GM21717 (cell line): ENCODE results near the gene MSANTD3.
"Not testable (repeated sequence)": the region's sequence is repeated elsewhere in the genome, so short reads cannot be mapped to it uniquely, and the experiment has no call there.

Experiments used
- ATAC-seq: cut with Tn5 transposase; IDR thresholded peaks from one replicate; pipeline ENCODE4 v1.9.1; 2021; ENCODE audit warnings: mild to moderate bottlenecking, moderate library complexity; ENCODE audit not compliant: unreplicated experiment

The MSANTD3 gene

DNA sequence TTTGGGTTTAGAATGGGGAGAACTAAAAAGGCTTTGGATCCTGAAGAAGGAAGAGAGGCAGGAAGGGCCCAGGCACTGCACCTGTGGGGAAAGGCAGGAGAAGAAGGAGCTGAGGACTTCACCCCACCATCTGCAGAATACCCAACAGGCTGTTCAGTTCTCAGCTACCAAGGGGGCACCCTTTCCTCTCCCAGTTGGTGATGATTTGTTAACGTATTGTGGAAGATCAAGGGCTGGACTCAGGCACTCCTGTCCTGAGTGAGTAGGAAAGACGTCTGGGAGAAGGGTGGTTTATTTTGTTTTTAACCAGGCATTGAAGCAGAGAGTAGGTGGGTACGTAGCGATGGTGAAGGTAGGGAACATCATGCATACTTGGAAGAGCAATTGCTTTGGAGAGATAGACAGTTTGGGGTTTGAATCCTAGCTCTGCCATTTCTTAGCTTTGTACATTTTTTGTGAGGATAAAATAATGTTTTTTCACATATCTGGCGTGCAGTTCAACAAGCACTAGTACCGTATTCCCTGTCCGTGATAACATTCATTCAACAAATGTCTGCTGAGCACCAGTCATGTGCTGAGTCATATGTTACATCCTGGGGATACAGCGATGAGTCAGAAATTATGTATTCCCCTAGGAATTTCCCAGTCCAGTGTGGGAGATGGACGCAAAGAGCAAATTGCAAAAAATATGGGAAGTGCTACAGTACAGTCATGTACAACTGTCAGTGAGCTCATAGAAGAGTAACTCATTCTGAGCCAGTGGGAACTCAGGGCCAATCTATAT is 2.1 kb downstream of the MSANTD3 start:
- no peak for ATAC-seq

GRCh38 chr9:100430286-100430940 is 3.5 kb downstream of the MSANTD3 start:
- no peak for ATAC-seq

GRCh38 chr9:100431886-100432285 is 4.9 kb downstream of the MSANTD3 start:
- ATAC-seq, result no peak

DNA sequence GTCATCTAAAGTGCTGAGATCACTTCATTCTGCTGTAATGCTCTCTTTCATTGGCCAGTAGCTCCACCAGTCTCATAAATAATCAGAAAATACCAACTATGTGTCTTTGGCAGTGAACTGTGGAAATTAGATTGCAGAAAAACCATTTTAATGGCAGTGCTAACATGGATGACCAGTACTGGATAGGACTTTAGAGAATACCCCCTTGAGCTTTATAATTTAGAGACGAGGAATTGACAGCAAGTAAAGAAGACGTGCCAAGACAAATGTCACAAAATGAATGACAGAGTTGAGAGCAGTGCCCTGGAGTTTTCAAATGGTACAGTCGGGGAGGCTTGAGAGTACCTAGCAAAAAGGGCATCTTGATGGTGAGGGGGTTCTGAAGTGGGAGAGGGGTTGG is 5.8 kb downstream of the MSANTD3 start:
- no peak for ATAC-seq

DNA sequence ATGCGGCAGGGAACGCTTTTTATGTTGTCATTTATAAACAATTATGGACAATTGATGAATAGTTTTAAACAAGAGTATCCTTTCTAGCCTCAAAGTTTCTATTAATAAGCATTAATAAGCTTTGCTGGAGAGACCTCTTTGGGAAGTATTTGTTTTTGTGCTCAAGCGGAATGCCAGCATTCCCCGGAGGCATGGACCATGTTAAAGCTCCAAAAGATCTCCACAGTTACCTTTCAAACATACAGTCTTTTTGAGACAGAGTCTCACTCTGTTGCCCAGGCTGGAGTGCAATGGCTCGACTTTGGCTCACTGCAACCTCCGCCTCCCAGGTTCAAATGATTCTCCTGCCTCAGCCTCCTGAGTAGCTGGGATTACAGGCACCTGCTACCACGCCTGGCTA is 9.6 kb downstream of the MSANTD3 start:
- no peak for ATAC-seq

GRCh38 chr9:100437860-100438805 is 11.2 kb downstream of the MSANTD3 start:
- ATAC-seq, result peak; percentile 67

DNA sequence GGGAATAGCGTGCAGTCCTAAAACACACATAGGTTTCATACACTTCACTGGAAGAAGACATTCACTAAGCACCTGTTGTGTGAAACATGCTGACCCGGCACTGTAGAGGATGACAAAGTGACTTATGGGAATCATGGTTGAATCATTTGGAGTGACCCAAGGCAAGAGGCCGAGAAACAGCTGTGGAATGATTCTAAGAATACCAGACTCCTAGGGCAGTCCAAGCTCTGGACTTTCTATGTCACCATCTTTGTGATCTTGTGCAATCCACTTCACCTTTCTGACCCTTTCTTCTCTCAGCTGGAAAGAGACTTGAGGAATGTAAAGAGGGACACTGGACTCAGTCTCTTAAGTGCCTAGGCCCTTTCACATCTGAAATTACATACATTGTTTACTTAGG is 13.1 kb downstream of the MSANTD3 start:
- no peak for ATAC-seq

GRCh38 chr9:100440487-100440886 is 13.5 kb downstream of the MSANTD3 start:
- ATAC-seq, result not testable (repeated sequence)

DNA sequence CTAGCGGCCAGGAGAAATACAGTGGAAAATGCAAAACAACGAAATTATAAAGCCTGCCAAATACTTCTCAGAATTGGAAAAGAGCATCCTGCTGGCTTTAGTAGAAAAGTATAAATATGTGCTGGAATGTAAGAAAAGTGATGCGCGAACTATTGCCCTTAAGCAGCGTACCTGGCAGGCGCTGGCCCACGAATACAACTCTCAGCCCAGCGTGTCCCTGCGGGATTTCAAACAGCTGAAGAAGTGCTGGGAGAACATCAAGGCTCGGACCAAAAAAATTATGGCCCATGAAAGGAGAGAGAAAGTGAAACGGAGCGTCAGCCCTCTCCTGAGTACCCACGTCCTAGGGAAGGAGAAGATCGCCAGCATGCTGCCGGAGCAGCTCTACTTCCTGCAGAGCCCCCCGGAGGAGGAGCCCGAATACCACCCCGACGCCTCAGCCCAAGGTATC is 15.0 kb downstream of the MSANTD3 start:
- no peak for ATAC-seq

- ATAC-seq, result no peak
These were observed 17.1 kb downstream of the MSANTD3 start for GRCh38 chr9:100443781-100444768.

DNA sequence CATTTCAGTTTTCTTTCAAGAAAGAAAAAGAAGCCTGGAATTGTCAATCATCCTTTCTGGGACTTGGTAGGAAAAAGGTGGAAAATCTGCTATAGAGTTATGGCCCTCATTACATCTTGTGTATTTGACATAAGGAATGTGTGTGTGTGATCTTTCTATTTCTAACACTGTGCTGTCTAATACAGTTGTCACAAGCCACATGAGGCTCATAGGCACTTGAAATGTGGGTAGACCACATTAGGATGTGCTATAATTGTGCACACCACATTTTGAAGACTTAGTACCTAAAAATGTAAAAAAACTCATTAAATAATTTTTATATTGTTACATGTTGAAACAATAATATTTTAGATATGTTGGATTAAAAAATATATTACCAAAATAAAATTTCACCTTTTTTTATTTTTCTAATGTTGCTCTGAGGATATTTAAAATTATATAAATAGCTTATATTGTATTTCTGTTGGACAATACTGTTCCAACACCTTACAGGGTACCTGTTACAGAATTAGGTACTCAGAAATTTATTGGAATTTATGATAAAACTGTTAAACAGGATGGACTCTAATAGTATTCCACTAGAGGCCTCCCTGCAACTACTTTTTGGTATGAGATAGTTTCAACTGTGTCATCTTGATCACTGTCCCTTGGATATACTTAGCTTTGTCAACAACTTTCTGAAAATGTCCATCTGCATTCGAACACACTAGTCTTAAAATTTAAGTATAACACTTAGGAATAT is 18.4 kb downstream of the MSANTD3 start:
- no peak for ATAC-seq

GRCh38 chr9:100445903-100446549 is 19.1 kb downstream of the MSANTD3 start:
- no peak for ATAC-seq

GRCh38 chr9:100447041-100447440 is 20.1 kb downstream of the MSANTD3 start:
- ATAC-seq, result no peak

- ATAC-seq, result no peak
These were observed 21.3 kb downstream of the MSANTD3 start for GRCh38 chr9:100448266-100448665.

DNA sequence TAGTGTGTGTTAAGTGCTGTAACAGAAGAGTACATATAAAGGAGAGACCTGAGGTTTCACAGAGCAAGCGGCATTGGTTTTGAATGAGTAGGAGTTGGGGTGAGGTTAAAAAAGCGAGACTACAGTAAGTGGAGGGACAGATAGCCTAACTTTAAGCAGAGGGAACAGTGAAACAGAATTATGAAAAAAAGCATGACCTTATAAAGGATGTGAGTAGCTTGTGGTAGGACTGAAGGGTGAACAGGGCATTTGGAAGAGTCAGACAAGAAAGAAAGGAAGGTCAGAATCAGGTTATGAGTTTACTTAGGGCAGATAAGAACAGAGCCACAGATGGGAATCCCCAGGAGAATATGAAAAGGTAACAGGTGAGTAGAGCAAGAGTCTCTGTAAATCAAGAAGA is 22.5 kb downstream of the MSANTD3 start:
- ATAC-seq, result peak; percentile 76

DNA sequence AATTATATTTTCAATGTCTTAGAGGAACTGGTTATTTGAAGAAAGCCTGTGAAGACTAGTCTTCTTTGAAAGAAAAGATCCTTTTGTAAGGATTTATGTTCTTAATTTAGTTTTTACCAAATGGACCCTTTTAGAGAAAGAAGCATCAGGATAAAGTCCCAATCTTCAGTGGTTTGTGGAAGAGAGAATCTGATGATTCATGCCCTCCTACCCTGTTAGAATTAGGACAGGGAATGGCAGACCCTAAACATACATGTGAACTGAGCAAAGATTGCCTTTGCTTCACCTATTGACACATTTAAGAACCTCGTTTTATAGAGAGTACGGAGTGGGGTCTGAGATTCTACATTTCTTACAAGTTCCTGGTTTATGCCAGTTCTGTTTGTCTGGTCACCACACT is 26.0 kb downstream of the MSANTD3 start:
- no peak for ATAC-seq

DNA sequence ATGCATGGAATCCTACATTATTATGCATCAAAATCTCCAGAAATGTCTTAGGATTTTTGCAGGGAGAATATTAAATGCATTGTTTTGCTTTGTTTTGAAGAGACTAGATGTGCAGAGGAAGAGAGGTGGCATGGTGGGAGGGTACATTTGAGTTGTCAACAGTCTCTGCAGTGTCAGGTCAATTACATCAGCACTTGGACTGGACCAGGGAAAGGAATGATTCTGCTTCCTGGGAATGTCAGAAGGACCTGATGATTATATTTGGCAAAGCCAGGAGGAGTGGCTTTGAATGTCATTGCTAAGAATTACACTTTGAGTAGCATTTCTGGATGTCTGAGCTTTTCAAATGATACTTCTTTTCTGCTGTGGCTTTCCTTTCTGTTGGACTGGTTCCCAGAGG is 28.5 kb downstream of the MSANTD3 start:
- no peak for ATAC-seq

GRCh38 chr9:100457517-100457916 is 30.6 kb downstream of the MSANTD3 start:
- ATAC-seq, result no peak

DNA sequence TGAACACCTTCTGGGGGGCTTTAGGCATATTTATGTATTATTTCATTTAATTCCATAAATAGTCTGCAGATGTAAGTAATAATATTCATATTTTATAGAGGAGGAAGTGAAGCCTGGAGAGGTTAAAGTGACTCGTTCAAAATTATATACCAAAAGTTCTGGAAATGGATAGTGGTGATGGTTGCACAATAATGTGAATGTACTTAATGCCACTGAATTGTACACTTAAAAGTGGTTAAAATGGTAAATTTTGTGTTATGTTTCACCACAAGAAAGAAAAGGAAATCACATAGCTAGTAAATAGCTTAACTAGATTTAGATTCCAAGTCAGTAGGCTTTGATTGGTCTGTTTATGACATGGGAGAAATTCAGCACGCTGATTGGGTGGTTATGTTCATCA is 33.0 kb downstream of the MSANTD3 start:
- no peak for ATAC-seq
